Spleen (tissue), 11 donors: ENCODE results near the gene USP27X. TPM values are rescaled to one million over a fixed set of nuclear protein-coding genes. Genes with fewer than 3 reads are reported as not detected.

Experiments
- DNase-seq: peaks from one replicate; pipeline ENCODE4 v3.0.0-alpha.2; 2020
- H3K27ac ChIP-seq, 8 donors: fragments of 200-600 bp; sonication (generic) in 7 of 8; 1 replicate in 4 of 8; 2 replicates in 4 of 8; pipeline versions ENCODE4 v1.5.0 to v1.8.0; 2016 to 2021; ENCODE audit warnings: inconsistent platforms in 4 of 8, mild to moderate bottlenecking in 4 of 8, moderate library complexity in 1 of 8
- H3K27me3 ChIP-seq, 7 donors: fragments of 200-600 bp; sonication (generic) in 6 of 7; replicated peaks in 1 of 7; 1 replicate in 4 of 7; 2 replicates in 3 of 7; pipeline versions ENCODE4 v1.5.0 to v1.8.0; 2016 to 2021; ENCODE audit warnings: inconsistent platforms in 3 of 7, mild to moderate bottlenecking in 1 of 7
- H3K36me3 ChIP-seq, 6 donors: fragments of 200-600 bp; sonication (generic) in 5 of 6; 1 replicate in 4 of 6; 2 replicates in 2 of 6; pipeline versions ENCODE4 v1.5.0 to v1.8.0; 2016 to 2021; ENCODE audit warnings: inconsistent platforms in 2 of 6
- H3K4me1 ChIP-seq, 6 donors: fragments of 200-600 bp; sonication (generic) in 5 of 6; 1 replicate in 3 of 6; 2 replicates in 3 of 6; pipeline versions ENCODE4 v1.5.0 to v1.8.0; 2016 to 2021; ENCODE audit warnings: inconsistent platforms in 3 of 6
- H3K4me3 ChIP-seq, 8 donors: fragments of 200-600 bp; sonication (generic) in 7 of 8; 1 replicate in 4 of 8; 2 replicates in 4 of 8; pipeline versions ENCODE4 v1.5.0 to v1.8.0; 2016 to 2021; ENCODE audit warnings: inconsistent platforms in 4 of 8, mild to moderate bottlenecking in 4 of 8, moderate library complexity in 2 of 8
- H3K9me3 ChIP-seq, 8 donors: fragments of 200-600 bp; sonication (generic) in 7 of 8; 1 replicate in 4 of 8; 2 replicates in 4 of 8; pipeline versions ENCODE4 v1.5.0 to v1.8.0; 2016 to 2021; ENCODE audit warnings: inconsistent platforms in 4 of 8
- POLR2A ChIP-seq, 3 donors: fragments of 450-650 bp; IDR thresholded peaks; one replicate each; pipeline ENCODE4 v1.5.1; 2017; ENCODE audit warnings: antibody characterized with exemption in 3 of 3, mild to moderate bottlenecking in 1 of 3
- POLR2AphosphoS5 ChIP-seq, 3 donors: sonication (generic); formaldehyde crosslinking; IDR thresholded peaks; one replicate each; pipeline ENCODE4 v1.5.1; 2017; ENCODE audit warnings: antibody characterized with exemption in 3 of 3
- WGBS, 5 donors: extraction: QIAGEN DNeasy Blood & Tissue Kit in 3 of 5; methylation state at CpG; one replicate each; pipeline versions ENCODE4 v1.1.5 to v1.1.7; 2013 to 2018; 5-methylcytosine and 5-hydroxymethylcytosine counted together
- intact Hi-C: fragments of 100-400 bp; cut with DNase I; formaldehyde crosslinking; loops from one replicate; pipeline ENCODE4 v1.15.0; 2023; ENCODE audit warnings: low total_unique reads
- polyA plus RNA-seq, 3 donors: library from polyadenylated mRNA; stranded (reverse); fragments of 200-250 nt; gene quantifications; one replicate each; pipeline ENCODE4 v1.2.1, GENCODE V29; 2013
- total RNA-seq, 7 donors: library from RNA; depleted of rRNA in 3 of 7; stranded (reverse); fragments of >200 nt in 3 of 7; fragmentation: NEBNext Ultra II Directional in 4 of 7; extraction: Animal tissue kit (Norgen Biotek cat#: 25700) in 4 of 7; gene quantifications; one replicate each; pipeline versions ENCODE4 v1.1.0 to v1.2.1, GENCODE V29; 2016 to 2021
- TF ChIP-seq, protein P1 (sequence below), 11 experiments: fragments of 200-600 bp in 7 of 11; fragments of 450-650 bp in 4 of 11; sonication (generic) in 4 of 11; IDR thresholded peaks in 8 of 11; conservative IDR thresholded peaks in 3 of 11; 1 replicate in 7 of 11; 2 replicates in 4 of 11; pipeline versions ENCODE4 v1.4.0 to v1.8.0; 2016 to 2021; ENCODE audit warnings: antibody characterized with exemption in 11 of 11, inconsistent platforms in 4 of 11, mild to moderate bottlenecking in 1 of 11
- donor health status: healthy with polysubstance abuse.
- donor health status: DM: no; HTN: no; CAD: no; lungs with moderate emphysema.
- donor health status: DM: no; HTN: no; CAD: no.
- donor health status: Bipolar disorder and iron deficiency.
- donor health status: healthy.
- donor health status: DM: no; HTN: no; CAD: no.
- donor health status: DM: yes; HTN: yes; CAD: no.

USP27X gene
- total and polyA plus RNA-seq, 10 donors, result 1.3 to 3.7 (median 2.3) TPM

- DNase-seq, result no peak
Observed at GRCh38 chrX:49880668-49881067, 1.4 kb downstream of the USP27X start.

DNA sequence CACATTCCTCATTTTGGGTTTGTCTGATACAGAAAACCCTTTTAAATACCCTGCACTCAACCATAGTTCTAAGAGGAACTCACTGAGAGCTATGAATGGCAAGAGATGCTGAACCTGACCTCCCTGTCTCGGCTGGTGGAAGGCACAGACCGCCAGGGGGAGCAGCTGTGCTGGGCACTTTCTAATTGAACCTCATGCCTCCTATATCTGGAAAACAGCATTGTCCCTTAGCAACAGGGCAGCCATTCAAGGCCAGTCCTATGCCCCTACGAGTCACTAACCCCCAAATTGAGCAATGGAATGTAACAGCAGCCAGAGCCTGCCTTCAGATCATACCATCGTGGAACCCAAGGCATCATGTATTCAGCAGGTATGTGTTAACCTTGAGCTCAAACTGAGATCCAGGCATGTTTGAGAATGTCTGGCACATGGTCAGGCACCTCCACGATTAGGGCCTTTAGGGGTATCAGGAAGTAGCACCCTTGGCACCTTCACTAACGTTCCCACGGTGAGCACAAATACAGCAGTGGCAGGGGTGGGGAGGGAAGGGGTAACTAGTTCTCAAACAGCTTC lies 5.1 kb downstream of the USP27X start:
- TF ChIP-seq POLR2AphosphoS5 (IDR thresholded peaks at IDR 0.05) (no peak), POLR2A (IDR thresholded peaks at IDR 0.05) (no peak)
- TF ChIP-seq, protein P1, sequence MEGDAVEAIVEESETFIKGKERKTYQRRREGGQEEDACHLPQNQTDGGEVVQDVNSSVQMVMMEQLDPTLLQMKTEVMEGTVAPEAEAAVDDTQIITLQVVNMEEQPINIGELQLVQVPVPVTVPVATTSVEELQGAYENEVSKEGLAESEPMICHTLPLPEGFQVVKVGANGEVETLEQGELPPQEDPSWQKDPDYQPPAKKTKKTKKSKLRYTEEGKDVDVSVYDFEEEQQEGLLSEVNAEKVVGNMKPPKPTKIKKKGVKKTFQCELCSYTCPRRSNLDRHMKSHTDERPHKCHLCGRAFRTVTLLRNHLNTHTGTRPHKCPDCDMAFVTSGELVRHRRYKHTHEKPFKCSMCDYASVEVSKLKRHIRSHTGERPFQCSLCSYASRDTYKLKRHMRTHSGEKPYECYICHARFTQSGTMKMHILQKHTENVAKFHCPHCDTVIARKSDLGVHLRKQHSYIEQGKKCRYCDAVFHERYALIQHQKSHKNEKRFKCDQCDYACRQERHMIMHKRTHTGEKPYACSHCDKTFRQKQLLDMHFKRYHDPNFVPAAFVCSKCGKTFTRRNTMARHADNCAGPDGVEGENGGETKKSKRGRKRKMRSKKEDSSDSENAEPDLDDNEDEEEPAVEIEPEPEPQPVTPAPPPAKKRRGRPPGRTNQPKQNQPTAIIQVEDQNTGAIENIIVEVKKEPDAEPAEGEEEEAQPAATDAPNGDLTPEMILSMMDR (IDR thresholded peaks at IDR 0.05 in 8 of 11, conservative IDR thresholded peaks at IDR 0.05 in 3 of 11), result peak in 9 of 11 experiments; percentile 44 to 81 (median 72)
- Histone ChIP-seq H3K27me3 (no peaks in the 10 kb centered on the region), H3K27ac (no peak overlapping the region), H3K4me1 (peaks cover 0 to 24% (median 7%) of the 10 kb centered on the region in 6 donors), H3K4me3 (no peak overlapping the region), H3K9me3 (no peaks in the 10 kb centered on the region), H3K36me3 (no peaks in the 10 kb centered on the region)
- peak; percentile 86 for DNase-seq
- intact Hi-C loops, result no loop called here
- WGBS, 5 donors, result 39 to 49% (median 45%) methylated on average over 6 to 7 of the region's 7 CpGs

More at GRCh38 chrX:49880668-49881067, 1.4 kb downstream of the USP27X start:
- 80 to 93% (median 92%) methylated on average over 9 to 12 of the region's 12 CpGs for WGBS, 5 donors
- peak overlapping the region in 1 of 8 donors; percentile 77 for H3K4me3 ChIP-seq
- intact Hi-C loops, result no loop called here
- TF ChIP-seq, protein P1 (IDR thresholded peaks at IDR 0.05 in 8 of 11, conservative IDR thresholded peaks at IDR 0.05 in 3 of 11), result no peak
- TF ChIP-seq POLR2A (IDR thresholded peaks at IDR 0.05) (no peak), POLR2AphosphoS5 (IDR thresholded peaks at IDR 0.05) (no peak)
- H3K36me3 ChIP-seq, result no peaks in the 10 kb centered on the region
- peaks cover 0 to 46% (median 24%) of the 10 kb centered on the region in 6 donors for H3K4me1 ChIP-seq
- no peaks in the 10 kb centered on the region for H3K27me3 ChIP-seq
- no peak overlapping the region for H3K27ac ChIP-seq
- H3K9me3 ChIP-seq, result no peaks in the 10 kb centered on the region

DNA sequence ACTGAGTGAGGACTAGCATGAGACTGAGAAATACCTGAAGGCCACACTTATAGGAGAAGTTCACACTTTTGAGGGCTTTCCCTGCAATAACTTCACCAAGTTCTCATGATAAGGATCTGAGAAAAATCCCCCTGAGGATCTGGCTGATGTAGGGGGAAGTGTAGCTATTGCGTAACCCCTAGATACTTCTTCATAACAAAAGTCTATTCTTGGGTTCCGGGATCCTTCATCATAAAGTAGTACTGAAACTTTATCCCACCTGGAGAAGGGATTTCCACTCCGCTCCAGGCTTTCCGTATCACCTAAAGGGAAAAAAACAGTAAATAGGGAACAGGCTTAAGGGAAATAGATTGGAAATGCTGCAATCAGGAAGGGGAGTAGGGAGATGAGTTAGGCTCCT lies 13.3 kb downstream of the USP27X start:
- H3K4me1 ChIP-seq, result no peaks in the 10 kb centered on the region
- H3K27me3 ChIP-seq, result no peaks in the 10 kb centered on the region
- WGBS, 5 donors, result 57 to 81% (median 75%) methylated on average over 4 of the region's 4 CpGs
- H3K27ac ChIP-seq, result no peak overlapping the region
- DNase-seq, result no peak
- no peak overlapping the region for H3K4me3 ChIP-seq
- intact Hi-C loops, result no loop called here
- H3K9me3 ChIP-seq, result peaks cover 0 to 14% (median 5%) of the 10 kb centered on the region in 8 donors
- no peaks in the 10 kb centered on the region for H3K36me3 ChIP-seq
- TF ChIP-seq POLR2A (IDR thresholded peaks at IDR 0.05), result no peak
- TF ChIP-seq, protein P1 (IDR thresholded peaks at IDR 0.05 in 8 of 11, conservative IDR thresholded peaks at IDR 0.05 in 3 of 11), result no peak
- no peak for TF ChIP-seq POLR2AphosphoS5 (IDR thresholded peaks at IDR 0.05)

DNA sequence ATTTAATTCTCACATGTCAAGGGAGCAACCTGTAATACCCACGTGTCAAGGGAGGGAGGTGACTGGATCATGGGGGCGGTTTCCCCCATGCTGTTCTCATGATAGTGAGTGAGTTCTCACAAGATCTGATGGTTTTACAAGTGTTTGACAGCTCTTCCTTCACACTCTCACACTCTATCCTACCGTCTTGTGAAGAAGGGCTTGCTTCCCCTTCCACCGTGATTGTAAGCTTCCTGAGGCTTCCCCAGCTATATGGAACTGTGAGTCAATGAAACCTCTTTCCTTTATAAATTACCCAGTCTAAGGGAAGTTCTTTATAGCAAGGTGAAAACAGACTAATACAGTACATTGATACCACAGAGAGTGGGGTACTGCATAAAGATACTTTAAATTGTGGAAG lies 17.7 kb downstream of the USP27X start:
- Histone ChIP-seq H3K4me3 (no peak overlapping the region), H3K36me3 (no peaks in the 10 kb centered on the region), H3K4me1 (no peaks in the 10 kb centered on the region), H3K9me3 (peaks cover 0 to 22% (median 10%) of the 10 kb centered on the region in 8 donors), H3K27me3 (peaks cover 0 to 14% (median 6%) of the 10 kb centered on the region in 7 donors), H3K27ac (no peak overlapping the region)
- 61 to 91% (median 84%) methylated on average over 4 of the region's 4 CpGs for WGBS, 5 donors
- intact Hi-C loops, result no loop called here
- TF ChIP-seq, protein P1 (IDR thresholded peaks at IDR 0.05 in 8 of 11, conservative IDR thresholded peaks at IDR 0.05 in 3 of 11), result no peak
- TF ChIP-seq POLR2AphosphoS5 (IDR thresholded peaks at IDR 0.05), result no peak
- TF ChIP-seq POLR2A (IDR thresholded peaks at IDR 0.05), result no peak
- DNase-seq, result no peak
